GM23248 (cell line): ENCODE results near the gene KIF3A. TPM values are rescaled to one million over a fixed set of nuclear protein-coding genes. Genes with fewer than 3 reads are reported as not detected.

Source experiments
- DNase-seq: peaks from one replicate; pipeline ENCODE4 v3.0.0-alpha.2; 2015
- H2AFZ ChIP-seq: fragments of 200-600 bp; sonication (generic); 2 replicates; pipeline ENCODE4 v1.6.1; 2016; ENCODE audit warnings: antibody characterized with exemption
- H3F3A ChIP-seq: fragments of 200-600 bp; sonication (generic); 2 replicates; pipeline ENCODE4 v1.6.1; 2016; ENCODE audit warnings: mild to moderate bottlenecking, antibody characterized with exemption, mixed run types; ENCODE audit not compliant: insufficient read depth
- H3K27ac ChIP-seq: fragments of 200-600 bp; sonication (generic); 2 replicates; pipeline ENCODE4 v1.5.1; 2016; ENCODE audit warnings: mild to moderate bottlenecking
- H3K27me3 ChIP-seq: fragments of 200-600 bp; sonication (generic); replicated peaks from 2 replicates; pipeline ENCODE4 v1.6.1; 2016; ENCODE audit warnings: mild to moderate bottlenecking; ENCODE audit not compliant: insufficient read depth
- H3K36me3 ChIP-seq: fragments of 200-600 bp; sonication (generic); 2 replicates; pipeline ENCODE4 v1.6.1; 2016; ENCODE audit warnings: low read depth, mild to moderate bottlenecking
- H3K4me1 ChIP-seq: fragments of 200-600 bp; sonication (generic); 2 replicates; pipeline ENCODE4 v1.6.1; 2016; ENCODE audit warnings: mild to moderate bottlenecking; ENCODE audit not compliant: insufficient read depth
- H3K4me2 ChIP-seq: fragments of 200-600 bp; sonication (generic); one replicate; pipeline ENCODE4 v1.6.1; 2016; ENCODE audit warnings: mild to moderate bottlenecking; ENCODE audit not compliant: unreplicated experiment
- H3K4me3 ChIP-seq: fragments of 200-600 bp; sonication (generic); 2 replicates; pipeline ENCODE4 v1.5.1; 2016; ENCODE audit warnings: mild to moderate bottlenecking
- H3K79me2 ChIP-seq: fragments of 200-600 bp; sonication (generic); 2 replicates; pipeline ENCODE4 v1.6.1; 2016; ENCODE audit warnings: mild to moderate bottlenecking; ENCODE audit not compliant: insufficient read depth
- H3K9ac ChIP-seq: fragments of 200-600 bp; sonication (generic); 2 replicates; pipeline ENCODE4 v1.6.1; 2016; ENCODE audit warnings: mild to moderate bottlenecking
- H3K9me2 ChIP-seq: fragments of 200-600 bp; sonication (generic); 2 replicates; pipeline ENCODE4 v1.6.1; 2016; ENCODE audit warnings: mixed run types, mild to moderate bottlenecking, moderate library complexity; ENCODE audit not compliant: insufficient read depth
- H3K9me3 ChIP-seq: fragments of 200-600 bp; sonication (generic); one replicate; pipeline ENCODE4 v1.6.1; 2017; ENCODE audit warnings: low read depth
- H4K20me1 ChIP-seq: fragments of 200-600 bp; sonication (generic); 2 replicates; pipeline ENCODE4 v1.6.0; 2016; ENCODE audit not compliant: insufficient read depth
- EZH2 ChIP-seq: fragments of 200-600 bp; sonication (generic); IDR thresholded peaks from 2 replicates; pipeline ENCODE4 v1.6.1; 2018; ENCODE audit warnings: antibody characterized with exemption, mild to moderate bottlenecking; ENCODE audit not compliant: insufficient read depth, poor library complexity, severe bottlenecking
- EZH2phosphoT487 ChIP-seq: fragments of 200-600 bp; sonication (generic); IDR thresholded peaks from 2 replicates; pipeline ENCODE4 v1.6.1; 2018; ENCODE audit warnings: antibody characterized with exemption, moderate library complexity, mild to moderate bottlenecking, low read depth; ENCODE audit not compliant: insufficient read depth
- WGBS, 2 experiments: methylation state at CpG; one replicate each; pipeline ENCODE4 v1.1.6; 2015 to 2017; ENCODE audit warnings: low lambda C conversion rate in 2 of 2, low coverage in 1 of 2; ENCODE audit errors: missing lambda C conversion rate in 2 of 2; 5-methylcytosine and 5-hydroxymethylcytosine counted together
- in situ Hi-C: fragments of 300-500 bp; cut with MboI; formaldehyde crosslinking; loops from 2 replicates; pipeline ENCODE4 v1.15.0; 2020
- polyA plus RNA-seq: library from polyadenylated mRNA; unstranded; fragments of >200 nt; fragmentation: Nextera tagmentation; extraction: Ambion mirVana; gene quantifications from 2 replicates; pipeline ENCODE4 v1.2.1, GENCODE V29; 2016
- total RNA-seq: library from RNA; depleted of rRNA; stranded (reverse); fragments of >200 nt; shearing (Covaris generic); gene quantifications from 2 replicates; pipeline ENCODE4 v1.2.3, GENCODE V29; 2014

KIF3A gene
- total and polyA plus RNA-seq, 2 experiments from 2014 or later: 6.8 to 18.8 TPM

- no peak for DNase-seq
- peaks cover 4% of the 10 kb centered on the region for H4K20me1 ChIP-seq
- H3K9me3 ChIP-seq: no peaks in the 10 kb centered on the region
- H3K27ac ChIP-seq: no peak overlapping the region
- no peak overlapping the region for H3K4me2 ChIP-seq
- H3K27me3 ChIP-seq: no peaks in the 10 kb centered on the region
- TF ChIP-seq EZH2phosphoT487: no peak
- no peak for TF ChIP-seq EZH2
- in situ Hi-C loops: no loop called here
- H3F3A ChIP-seq: peaks cover 16% of the 10 kb centered on the region
- no peaks in the 10 kb centered on the region for H3K36me3 ChIP-seq
- peaks cover 24% of the 10 kb centered on the region for H3K4me1 ChIP-seq
- 94 to 95% methylated on average over 3 of the region's 3 CpGs for WGBS, 2 experiments
- no peak overlapping the region for H2AFZ ChIP-seq
- no peaks in the 10 kb centered on the region for H3K9me2 ChIP-seq
- H3K4me3 ChIP-seq: no peak overlapping the region
- no peak overlapping the region for H3K9ac ChIP-seq
- H3K79me2 ChIP-seq: peaks cover 75% of the 10 kb centered on the region
These were observed 31.1 kb upstream of the KIF3A start for GRCh38 chr5:132768485-132768868.

- in situ Hi-C loops: no loop called here
- no peaks in the 10 kb centered on the region for H3K36me3 ChIP-seq
- H3K9me3 ChIP-seq: no peaks in the 10 kb centered on the region
- H3K79me2 ChIP-seq: peaks cover 62% of the 10 kb centered on the region
- 60 to 62% methylated on average over 2 of the region's 2 CpGs for WGBS, 2 experiments
- DNase-seq: no peak
- TF ChIP-seq EZH2phosphoT487 (no peak), EZH2 (no peak)
- H3K27ac ChIP-seq: peak overlapping the region; percentile 61
- H3K9me2 ChIP-seq: no peaks in the 10 kb centered on the region
- peak overlapping the region; percentile 38; the same call in 1 of the 2 replicates for H3K9ac ChIP-seq
- H3F3A ChIP-seq: peaks cover 16% of the 10 kb centered on the region
- H3K4me1 ChIP-seq: peaks cover 24% of the 10 kb centered on the region
- peak overlapping the region; percentile 93 for H3K4me2 ChIP-seq
- peaks cover 4% of the 10 kb centered on the region for H4K20me1 ChIP-seq
- no peaks in the 10 kb centered on the region for H3K27me3 ChIP-seq
- H3K4me3 ChIP-seq: peak overlapping the region; percentile 41; the same call in 1 of the 2 replicates
- H2AFZ ChIP-seq: no peak overlapping the region
These were observed 29.8 kb upstream of the KIF3A start for GRCh38 chr5:132767150-132767549.

DNA sequence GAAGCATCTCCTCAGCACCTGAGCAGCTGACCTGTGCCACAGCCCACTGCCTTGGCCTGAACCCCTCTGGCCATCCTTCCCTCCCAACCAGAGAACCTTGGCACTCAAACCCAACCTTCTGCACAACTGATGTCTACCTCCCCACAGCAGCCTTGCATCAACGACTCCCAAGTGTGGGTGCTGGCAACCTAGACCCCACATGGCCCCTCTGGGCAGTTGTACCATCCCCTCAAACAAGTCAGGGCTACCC, 29.4 kb upstream of the KIF3A start:
- peaks cover 16% of the 10 kb centered on the region for H3F3A ChIP-seq
- DNase-seq: no peak
- H3K4me2 ChIP-seq: no peak overlapping the region
- H3K4me3 ChIP-seq: no peak overlapping the region
- no peaks in the 10 kb centered on the region for H3K9me3 ChIP-seq
- 100% methylated on average over 1 of the region's 1 CpG for WGBS, 2 experiments
- H4K20me1 ChIP-seq: peaks cover 4% of the 10 kb centered on the region
- no peaks in the 10 kb centered on the region for H3K27me3 ChIP-seq
- no peak overlapping the region for H3K9ac ChIP-seq
- peaks cover 24% of the 10 kb centered on the region for H3K4me1 ChIP-seq
- H3K9me2 ChIP-seq: no peaks in the 10 kb centered on the region
- H3K27ac ChIP-seq: no peak overlapping the region
- in situ Hi-C loops: no loop called here
- TF ChIP-seq EZH2phosphoT487 (no peak), EZH2 (no peak)
- H3K79me2 ChIP-seq: peaks cover 58% of the 10 kb centered on the region
- H2AFZ ChIP-seq: no peak overlapping the region
- H3K36me3 ChIP-seq: no peaks in the 10 kb centered on the region

- Histone ChIP-seq H3K9me2 (no peaks in the 10 kb centered on the region), H3K36me3 (no peaks in the 10 kb centered on the region), H4K20me1 (peaks cover 4% of the 10 kb centered on the region), H3K4me1 (peaks cover 21% of the 10 kb centered on the region), H3K9ac (no peak overlapping the region), H3K79me2 (peaks cover 53% of the 10 kb centered on the region), H3F3A (peaks cover 16% of the 10 kb centered on the region), H3K4me2 (no peak overlapping the region), H3K9me3 (no peaks in the 10 kb centered on the region), H3K27me3 (no peaks in the 10 kb centered on the region), H3K27ac (no peak overlapping the region), H2AFZ (no peak overlapping the region), H3K4me3 (no peak overlapping the region)
- TF ChIP-seq EZH2phosphoT487: no peak
- TF ChIP-seq EZH2: no peak
- DNase-seq: no peak
- in situ Hi-C loops: no loop called here
- WGBS, 2 experiments: 91 to 93% methylated on average over 14 of the region's 14 CpGs
These were observed 28.9 kb upstream of the KIF3A start for GRCh38 chr5:132766020-132766805.
